ENCODE data around the gene ME3.

GRCh38 chr11:86461892-86462291 lies 210.5 kb downstream of the ME3 start:
- TF ChIP-seq POLR2AphosphoS5 (IDR thresholded peaks at IDR 0.05; ENCODE audit: low read depth, low read length) (no peak), REST (IDR thresholded peaks at IDR 0.05; ENCODE audit: insufficient read depth in 1 of 2, low read depth in 2 of 2, low read length in 2 of 2) (no peak), SIN3A (IDR thresholded peaks at IDR 0.05; ENCODE audit: borderline replicate concordance, insufficient read depth, low read length) (no peak), TAF1 (IDR thresholded peaks at IDR 0.05; ENCODE audit: borderline replicate concordance, insufficient read depth, low read length) (no peak), FOXP2 (optimal IDR thresholded peaks at IDR 0.05; ENCODE audit: borderline replicate concordance, extremely low read depth, extremely low read length, insufficient read depth) (no peak)

All from PFSK-1 (cell line).